ENCODE data around the gene C2CD2L. TPM values are rescaled to one million over a fixed set of nuclear protein-coding genes. Genes with fewer than 3 reads are reported as not detected.
A peak's percentile ranks its signal among the peaks of the same experiment; 100 is the strongest.

Gene C2CD2L
- polyA plus RNA-seq, 3 donors, result 3.8 to 60.2 (median 6.4) TPM

- H3K27me3 ChIP-seq (ENCODE audit: control insufficient read depth in 2 of 2, insufficient read depth in 2 of 2, low read length in 2 of 2), result no peaks in the 10 kb centered on the region
- H3K27me3 Mint-ChIP-seq (ENCODE audit: low read depth in 3 of 3), result no peaks in the 10 kb centered on the region
- H3K79me2 ChIP-seq (ENCODE audit: insufficient read depth, low read length), result peaks cover 30% of the 10 kb centered on the region
- no peak overlapping the region for H3K4me3 ChIP-seq (replicated peaks in 1 of 3; ENCODE audit: low read depth in 2 of 3, low read length in 3 of 3)
- WGBS (ENCODE audit: insufficient coverage), result 100% methylated on average over 1 of the region's 5 CpGs
- H3K27ac Mint-ChIP-seq, result peak overlapping the region in 1 of 7 donors; percentile 60
- intact Hi-C loops (cut with micrococcal nuclease), result no loop called here
- H4K20me1 ChIP-seq (ENCODE audit: insufficient read depth, low read length), result peaks cover 24% of the 10 kb centered on the region
- H3K27ac ChIP-seq (ENCODE audit: low read depth in 1 of 2, low read length in 2 of 2), result no peak overlapping the region
- TF ChIP-seq CTCF (IDR thresholded peaks at IDR 0.05), result no peak
- H3K9me3 Mint-ChIP-seq, result no peaks in the 10 kb centered on the region
- no peak overlapping the region for H3K4me3 Mint-ChIP-seq
- peaks cover 42 to 74% of the 10 kb centered on the region in 2 donors for H3K36me3 ChIP-seq (replicated peaks in 1 of 2; ENCODE audit: control insufficient read depth in 1 of 2, insufficient read depth in 2 of 2, low read length in 2 of 2)
- H3K36me3 Mint-ChIP-seq, result peaks cover 53 to 70% of the 10 kb centered on the region in 2 donors
- no peaks in the 10 kb centered on the region for H3K9me3 ChIP-seq (replicated peaks in 1 of 2; ENCODE audit: control insufficient read depth in 1 of 2, insufficient read depth in 1 of 2, low read length in 2 of 2)
- no peak overlapping the region for H2AFZ ChIP-seq (ENCODE audit: insufficient read depth, low read depth, low read length, poor library complexity, severe bottlenecking)
- H3K4me1 Mint-ChIP-seq, result peaks cover 18% of the 10 kb centered on the region
- no peak overlapping the region for H3K9ac ChIP-seq (ENCODE audit: insufficient read depth, low read length, poor library complexity, severe bottlenecking)
- no peak overlapping the region for H3K4me2 ChIP-seq (replicated peaks; ENCODE audit: extremely low read depth, low read length, poor library complexity, severe bottlenecking)
- H3K4me1 ChIP-seq (ENCODE audit: control insufficient read depth in 1 of 2, insufficient read depth in 2 of 2, low read length in 2 of 2), result peaks cover 9 to 14% of the 10 kb centered on the region in 2 donors
- no peak for DNase-seq
Observed at GRCh38 chr11:119126675-119127268, 19.6 kb downstream of the C2CD2L start.

GRCh38 chr11:119130662-119131061 lies 23.5 kb downstream of the C2CD2L start:
- Histone ChIP-seq H3K4me3 (replicated peaks in 1 of 3; ENCODE audit: low read depth in 2 of 3, low read length in 3 of 3) (no peak overlapping the region), H3K9ac (ENCODE audit: insufficient read depth, low read length, poor library complexity, severe bottlenecking) (no peak overlapping the region), H3K36me3 (replicated peaks in 1 of 2; ENCODE audit: control insufficient read depth in 1 of 2, insufficient read depth in 2 of 2, low read length in 2 of 2) (peaks cover 60 to 87% of the 10 kb centered on the region in 2 donors), H2AFZ (ENCODE audit: insufficient read depth, low read depth, low read length, poor library complexity, severe bottlenecking) (no peak overlapping the region), H3K9me3 (replicated peaks in 1 of 2; ENCODE audit: control insufficient read depth in 1 of 2, insufficient read depth in 1 of 2, low read length in 2 of 2) (no peaks in the 10 kb centered on the region), H3K4me1 (ENCODE audit: control insufficient read depth in 1 of 2, insufficient read depth in 2 of 2, low read length in 2 of 2) (peaks cover 0 to 3% of the 10 kb centered on the region in 2 donors), H3K4me2 (replicated peaks; ENCODE audit: extremely low read depth, low read length, poor library complexity, severe bottlenecking) (no peak overlapping the region), H4K20me1 (ENCODE audit: insufficient read depth, low read length) (peaks cover 7% of the 10 kb centered on the region), H3K27ac (ENCODE audit: low read depth in 1 of 2, low read length in 2 of 2) (no peak overlapping the region), H3K79me2 (ENCODE audit: insufficient read depth, low read length) (peaks cover 3% of the 10 kb centered on the region), H3K27me3 (ENCODE audit: control insufficient read depth in 2 of 2, insufficient read depth in 2 of 2, low read length in 2 of 2) (no peaks in the 10 kb centered on the region)
- no peak for DNase-seq
- no peak overlapping the region for H3K4me3 Mint-ChIP-seq
- H3K4me1 Mint-ChIP-seq, result peaks cover 13% of the 10 kb centered on the region
- WGBS (ENCODE audit: insufficient coverage), result no CpG with 5 or more reads among the region's 3 CpGs
- TF ChIP-seq CTCF (IDR thresholded peaks at IDR 0.05), result no peak
- intact Hi-C loops (cut with micrococcal nuclease), result no loop called here
- H3K27me3 Mint-ChIP-seq (ENCODE audit: low read depth in 3 of 3), result peaks cover 0 to 2% (median 0%) of the 10 kb centered on the region in 3 donors
- no peak overlapping the region for H3K27ac Mint-ChIP-seq
- peaks cover 66 to 82% of the 10 kb centered on the region in 2 donors for H3K36me3 Mint-ChIP-seq
- H3K9me3 Mint-ChIP-seq, result no peaks in the 10 kb centered on the region
